Measurements from ENCODE around the gene FCRL4.

Gene FCRL4

DNA sequence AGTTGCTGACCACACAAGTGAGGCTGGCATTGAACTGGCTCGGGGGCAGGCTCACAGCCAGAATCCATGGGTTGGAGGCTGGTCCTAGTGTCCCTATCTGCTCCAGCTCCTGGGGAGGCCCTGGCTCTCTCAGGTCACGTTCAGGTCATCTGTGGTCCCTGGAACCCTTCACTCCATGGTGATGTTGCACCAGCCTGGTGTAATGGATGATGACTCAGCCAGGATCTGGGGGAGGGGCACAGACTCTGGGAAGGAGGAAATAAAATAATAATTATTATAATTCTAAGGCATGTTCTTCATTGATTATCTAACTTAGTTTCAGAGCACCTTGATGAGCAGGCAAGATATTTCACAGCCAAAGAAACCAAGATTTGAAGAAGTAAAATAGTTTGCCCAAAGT, 26.6 kb upstream of the FCRL4 start:
- Histone ChIP-seq H4K20me1 (ENCODE audit: insufficient read depth, low read length) (no peaks in the 10 kb centered on the region), H3K4me2 (ENCODE audit: low read length) (no peak overlapping the region), H3K4me3 (ENCODE audit: low read depth, low read length, poor library complexity, severe bottlenecking) (no peak overlapping the region), H3K79me2 (ENCODE audit: insufficient read depth, low read length) (no peaks in the 10 kb centered on the region), H3K27ac (ENCODE audit: low read depth, low read length, poor library complexity, severe bottlenecking) (no peak overlapping the region), H3K36me3 (ENCODE audit: insufficient read depth, low read length) (no peaks in the 10 kb centered on the region), H3K27me3 (ENCODE audit: insufficient read depth, low read length) (no peaks in the 10 kb centered on the region), H3K9me2 (ENCODE audit: low read depth, low read length) (no peaks in the 10 kb centered on the region), H3K9me3 (ENCODE audit: low read length) (no peaks in the 10 kb centered on the region), H3K4me1 (ENCODE audit: insufficient read depth, low read length, severe bottlenecking) (peaks cover 38% of the 10 kb centered on the region), H2AFZ (ENCODE audit: low read length) (no peak overlapping the region), H3K9ac (ENCODE audit: low read length) (no peak overlapping the region), H3F3A (ENCODE audit: insufficient read depth, low read length) (no peaks in the 10 kb centered on the region)
- no peak for TF ChIP-seq EZH2 (IDR thresholded peaks at IDR 0.05; ENCODE audit: borderline replicate concordance, low read length)
- TF ChIP-seq, protein P1, sequence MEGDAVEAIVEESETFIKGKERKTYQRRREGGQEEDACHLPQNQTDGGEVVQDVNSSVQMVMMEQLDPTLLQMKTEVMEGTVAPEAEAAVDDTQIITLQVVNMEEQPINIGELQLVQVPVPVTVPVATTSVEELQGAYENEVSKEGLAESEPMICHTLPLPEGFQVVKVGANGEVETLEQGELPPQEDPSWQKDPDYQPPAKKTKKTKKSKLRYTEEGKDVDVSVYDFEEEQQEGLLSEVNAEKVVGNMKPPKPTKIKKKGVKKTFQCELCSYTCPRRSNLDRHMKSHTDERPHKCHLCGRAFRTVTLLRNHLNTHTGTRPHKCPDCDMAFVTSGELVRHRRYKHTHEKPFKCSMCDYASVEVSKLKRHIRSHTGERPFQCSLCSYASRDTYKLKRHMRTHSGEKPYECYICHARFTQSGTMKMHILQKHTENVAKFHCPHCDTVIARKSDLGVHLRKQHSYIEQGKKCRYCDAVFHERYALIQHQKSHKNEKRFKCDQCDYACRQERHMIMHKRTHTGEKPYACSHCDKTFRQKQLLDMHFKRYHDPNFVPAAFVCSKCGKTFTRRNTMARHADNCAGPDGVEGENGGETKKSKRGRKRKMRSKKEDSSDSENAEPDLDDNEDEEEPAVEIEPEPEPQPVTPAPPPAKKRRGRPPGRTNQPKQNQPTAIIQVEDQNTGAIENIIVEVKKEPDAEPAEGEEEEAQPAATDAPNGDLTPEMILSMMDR (IDR thresholded peaks at IDR 0.05; ENCODE audit: low read length): no peak

DNA sequence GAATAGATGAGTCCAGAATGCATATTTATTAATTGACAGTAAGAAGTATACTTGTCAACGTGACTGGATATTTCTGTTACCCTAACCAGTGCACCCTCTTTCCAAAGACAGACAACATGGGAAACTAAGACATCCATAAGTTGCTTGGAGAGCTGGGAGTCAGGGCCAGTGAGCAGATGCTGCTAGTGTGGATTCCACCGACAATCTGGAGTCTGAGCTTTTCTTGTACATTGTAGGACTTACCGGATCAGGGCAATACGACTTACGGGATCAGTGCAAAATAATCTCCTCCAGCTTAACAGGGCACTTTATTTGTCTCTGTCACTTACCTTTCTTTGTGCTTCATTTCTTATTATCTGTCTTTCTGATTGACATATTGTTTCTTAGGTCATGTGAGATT, 24.6 kb upstream of the FCRL4 start:
- Histone ChIP-seq H4K20me1 (ENCODE audit: insufficient read depth, low read length) (no peaks in the 10 kb centered on the region), H3K79me2 (ENCODE audit: insufficient read depth, low read length) (no peaks in the 10 kb centered on the region), H3K27ac (ENCODE audit: low read depth, low read length, poor library complexity, severe bottlenecking) (no peak overlapping the region), H3K9me2 (ENCODE audit: low read depth, low read length) (no peaks in the 10 kb centered on the region), H3K9me3 (ENCODE audit: low read length) (no peaks in the 10 kb centered on the region), H3K4me3 (ENCODE audit: low read depth, low read length, poor library complexity, severe bottlenecking) (no peak overlapping the region), H3K4me1 (ENCODE audit: insufficient read depth, low read length, severe bottlenecking) (peaks cover 18% of the 10 kb centered on the region), H3K36me3 (ENCODE audit: insufficient read depth, low read length) (no peaks in the 10 kb centered on the region), H3K27me3 (ENCODE audit: insufficient read depth, low read length) (no peaks in the 10 kb centered on the region), H3F3A (ENCODE audit: insufficient read depth, low read length) (no peaks in the 10 kb centered on the region), H2AFZ (ENCODE audit: low read length) (no peak overlapping the region), H3K4me2 (ENCODE audit: low read length) (no peak overlapping the region), H3K9ac (ENCODE audit: low read length) (no peak overlapping the region)
- TF ChIP-seq, protein P1 (IDR thresholded peaks at IDR 0.05; ENCODE audit: low read length): no peak
- no peak for TF ChIP-seq EZH2 (IDR thresholded peaks at IDR 0.05; ENCODE audit: borderline replicate concordance, low read length)

- no peaks in the 10 kb centered on the region for H3K9me2 ChIP-seq (ENCODE audit: low read depth, low read length)
- H3K4me2 ChIP-seq (ENCODE audit: low read length): no peak overlapping the region
- no peak overlapping the region for H3K4me3 ChIP-seq (ENCODE audit: low read depth, low read length, poor library complexity, severe bottlenecking)
- peaks cover 8% of the 10 kb centered on the region for H3K4me1 ChIP-seq (ENCODE audit: insufficient read depth, low read length, severe bottlenecking)
- no peak for TF ChIP-seq EZH2 (IDR thresholded peaks at IDR 0.05; ENCODE audit: borderline replicate concordance, low read length)
- TF ChIP-seq, protein P1 (IDR thresholded peaks at IDR 0.05; ENCODE audit: low read length): no peak
- H3K9me3 ChIP-seq (ENCODE audit: low read length): no peaks in the 10 kb centered on the region
- H2AFZ ChIP-seq (ENCODE audit: low read length): no peak overlapping the region
- no peak overlapping the region for H3K9ac ChIP-seq (ENCODE audit: low read length)
- no peaks in the 10 kb centered on the region for H3K36me3 ChIP-seq (ENCODE audit: insufficient read depth, low read length)
- H3K27me3 ChIP-seq (ENCODE audit: insufficient read depth, low read length): no peaks in the 10 kb centered on the region
- no peaks in the 10 kb centered on the region for H4K20me1 ChIP-seq (ENCODE audit: insufficient read depth, low read length)
- no peaks in the 10 kb centered on the region for H3K79me2 ChIP-seq (ENCODE audit: insufficient read depth, low read length)
- H3K27ac ChIP-seq (ENCODE audit: low read depth, low read length, poor library complexity, severe bottlenecking): no peak overlapping the region
- H3F3A ChIP-seq (ENCODE audit: insufficient read depth, low read length): no peaks in the 10 kb centered on the region
These were observed 20.3 kb upstream of the FCRL4 start for GRCh38 chr1:157618190-157618589.

All from OCI-LY1 (cell line).